HG02798 (cell line): ENCODE results near the gene CDON.
"Not testable (repeated sequence)": the region's sequence is repeated elsewhere in the genome, so short reads cannot be mapped to it uniquely, and the experiment has no call there.

Source experiments
- ATAC-seq: cut with Tn5 transposase; IDR thresholded peaks from one replicate; pipeline ENCODE4 v1.9.1; 2021; ENCODE audit warnings: mild to moderate bottlenecking; ENCODE audit not compliant: unreplicated experiment, poor library complexity

The CDON gene

GRCh38 chr11:126007238-126007637 is 55.4 kb downstream of the CDON start:
- no peak for ATAC-seq

- ATAC-seq = no peak
These were observed 56.6 kb downstream of the CDON start for GRCh38 chr11:126006068-126006467.

GRCh38 chr11:126002181-126002580 is 60.5 kb downstream of the CDON start:
- ATAC-seq = no peak

GRCh38 chr11:125999234-125999880 is 63.3 kb downstream of the CDON start:
- no peak for ATAC-seq

- ATAC-seq = no peak
These were observed 64.4 kb downstream of the CDON start for GRCh38 chr11:125998267-125998666.

GRCh38 chr11:125995313-125995712 is 67.4 kb downstream of the CDON start:
- ATAC-seq = peak; percentile 94

GRCh38 chr11:125994509-125994908 is 68.2 kb downstream of the CDON start:
- no peak for ATAC-seq

- no peak for ATAC-seq
These were observed 69.8 kb downstream of the CDON start for GRCh38 chr11:125992893-125993292.

GRCh38 chr11:125990244-125990643 is 72.4 kb downstream of the CDON start:
- no peak for ATAC-seq

- ATAC-seq = no peak
These were observed 75.5 kb downstream of the CDON start for GRCh38 chr11:125987066-125987641.

- ATAC-seq = not testable (repeated sequence)
These were observed 76.7 kb downstream of the CDON start for GRCh38 chr11:125985956-125986355.

GRCh38 chr11:125982348-125982730 is 80.3 kb downstream of the CDON start:
- ATAC-seq = no peak

- no peak for ATAC-seq
These were observed 82.2 kb downstream of the CDON start for GRCh38 chr11:125980436-125980835.

GRCh38 chr11:125979511-125979910 is 83.2 kb downstream of the CDON start:
- no peak for ATAC-seq

GRCh38 chr11:125978778-125979407 is 83.8 kb downstream of the CDON start:
- no peak for ATAC-seq

GRCh38 chr11:125978181-125978716 is 84.4 kb downstream of the CDON start:
- no peak for ATAC-seq

- no peak for ATAC-seq
These were observed 85.3 kb downstream of the CDON start for GRCh38 chr11:125977333-125977732.

GRCh38 chr11:125976156-125976555 is 86.5 kb downstream of the CDON start:
- no peak for ATAC-seq

GRCh38 chr11:125975634-125976033 is 87.0 kb downstream of the CDON start:
- ATAC-seq = no peak

GRCh38 chr11:125974284-125974683 is 88.4 kb downstream of the CDON start:
- ATAC-seq = no peak

- ATAC-seq = no peak
These were observed 91.0 kb downstream of the CDON start for GRCh38 chr11:125971618-125972017.

GRCh38 chr11:125968354-125968753 is 94.3 kb downstream of the CDON start:
- no peak for ATAC-seq
